Small intestine (tissue), 7 donors: ENCODE results near the gene KRTAP27-1. TPM values are rescaled to one million over a fixed set of nuclear protein-coding genes. Genes with fewer than 3 reads are reported as not detected.

Experiments
- DNase-seq, 2 donors: peaks; one replicate each; pipeline versions ENCODE4 v3.0.0 to v3.0.0-alpha.2; 2013
- FAIRE-seq: peaks from 2 replicates; lab custom pipeline; 2012; peaks lifted over from hg19 to GRCh38; lab: Jason Lieb, UNC
- H3K27ac ChIP-seq, 3 donors: one replicate each; pipeline ENCODE4 v1.5.1; 2013; ENCODE audit warnings: low read length in 2 of 3, mild to moderate bottlenecking in 2 of 3, control low read depth in 1 of 3, inconsistent platforms in 1 of 3, low read depth in 1 of 3, moderate library complexity in 1 of 3
- H3K27me3 ChIP-seq, 3 donors: one replicate each; pipeline ENCODE4 v1.6.1; 2013; ENCODE audit warnings: low read length in 3 of 3, inconsistent platforms in 1 of 3; ENCODE audit not compliant: control insufficient read depth in 3 of 3, insufficient read depth in 3 of 3
- H3K36me3 ChIP-seq, 3 donors: one replicate each; pipeline ENCODE4 v1.6.1; 2013; ENCODE audit warnings: low read length in 3 of 3, inconsistent platforms in 1 of 3, low read depth in 1 of 3, mild to moderate bottlenecking in 1 of 3, moderate library complexity in 1 of 3; ENCODE audit not compliant: control insufficient read depth in 3 of 3, insufficient read depth in 2 of 3
- H3K4me1 ChIP-seq, 3 donors: one replicate each; pipeline ENCODE4 v1.6.1; 2013; ENCODE audit warnings: low read length in 2 of 3, inconsistent platforms in 1 of 3, low read depth in 1 of 3, mild to moderate bottlenecking in 1 of 3, moderate library complexity in 1 of 3; ENCODE audit not compliant: control insufficient read depth in 3 of 3, insufficient read depth in 2 of 3
- H3K4me3 ChIP-seq, 3 donors: one replicate each; pipeline ENCODE4 v1.5.1; 2013; ENCODE audit warnings: low read length in 3 of 3, control low read depth in 1 of 3, inconsistent platforms in 1 of 3, low read depth in 1 of 3, mild to moderate bottlenecking in 1 of 3, moderate library complexity in 1 of 3
- H3K9me3 ChIP-seq, 2 donors: one replicate each; pipeline ENCODE4 v1.6.1; 2013; ENCODE audit warnings: low read depth in 1 of 2, low read length in 1 of 2; ENCODE audit not compliant: control insufficient read depth in 2 of 2, insufficient read depth in 1 of 2
- WGBS, 3 donors: extraction: QIAGEN DNeasy Blood & Tissue Kit; methylation state at CpG; one replicate each; pipeline ENCODE4 v1.1.7; 2013; 5-methylcytosine and 5-hydroxymethylcytosine counted together
- polyA plus RNA-seq, 4 donors: library from polyadenylated mRNA; stranded (reverse) in 3 of 4; unstranded in 1 of 4; fragments of 200-250 nt in 3 of 4; fragments of 120-200 nt in 1 of 4; gene quantifications; one replicate each; pipeline versions ENCODE4 v1.2.1 to v1.2.3, GENCODE V29; 2013
- donor health status: healthy with polysubstance abuse.
- donor health status: control.
- donor health status: control.
- donor health status: Bipolar disorder and iron deficiency.
- donor health status: healthy.

The KRTAP27-1 gene
- polyA plus RNA-seq, 4 donors = not detected

DNA sequence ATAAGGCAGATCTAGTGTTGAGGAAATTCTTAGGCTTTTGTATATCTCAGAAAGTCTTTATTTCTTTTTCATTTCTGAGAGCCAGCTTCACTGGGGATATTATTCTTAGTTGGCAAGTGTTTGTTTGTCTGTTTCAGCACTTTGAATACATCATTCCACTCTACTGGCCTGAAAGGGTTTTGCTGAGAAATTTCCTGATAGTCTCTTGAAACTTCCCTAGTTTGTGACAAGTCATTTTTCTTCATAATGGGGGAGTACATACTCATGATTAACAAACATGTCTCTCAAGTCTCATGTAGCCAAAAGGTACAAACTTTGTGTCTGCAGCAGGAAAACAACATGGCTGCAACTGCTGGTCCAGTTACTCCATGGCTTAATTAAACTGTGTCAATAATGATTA, 11.1 kb downstream of the KRTAP27-1 start:
- Histone ChIP-seq H3K36me3 (no peaks in the 10 kb centered on the region), H3K27me3 (no peaks in the 10 kb centered on the region), H3K9me3 (peaks cover 2 to 3% of the 10 kb centered on the region in 2 donors), H3K4me1 (no peaks in the 10 kb centered on the region), H3K4me3 (no peak overlapping the region), H3K27ac (no peak overlapping the region)
- no peak for DNase-seq
- FAIRE-seq = no peak

DNA sequence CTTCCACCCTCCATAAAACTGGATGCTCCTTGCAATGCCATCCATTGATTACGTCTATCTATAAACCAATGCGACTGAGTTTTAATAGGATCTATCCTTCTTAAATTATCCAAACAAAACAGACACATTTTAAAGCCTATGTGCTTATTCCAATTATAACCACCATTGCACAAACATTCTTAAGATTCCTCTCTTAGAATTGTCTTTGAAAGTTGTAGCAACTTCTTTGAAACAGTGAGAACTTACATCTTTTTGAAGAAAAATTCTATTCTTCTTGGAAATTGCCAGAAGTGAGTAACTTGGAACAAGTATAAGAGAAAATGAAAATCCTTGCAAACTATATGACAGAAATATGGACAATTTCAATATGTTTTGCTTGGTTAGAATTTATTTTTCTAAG, 17.3 kb downstream of the KRTAP27-1 start, which contains the start of gene KRTAP26-1:
Gene KRTAP26-1, minus strand, starts transcription at position 101 of the 400 bp plus-strand sequence. CDS start 280 bp downstream, outside the sequence.
- Histone ChIP-seq H3K27me3 (no peaks in the 10 kb centered on the region), H3K4me3 (no peak within 1 kb of the TSS), H3K9me3 (no peaks in the 10 kb centered on the region), H3K36me3 (no peaks in the 10 kb centered on the region), H3K4me1 (no peaks in the 10 kb centered on the region), H3K27ac (no peak within 1 kb of the TSS)
- FAIRE-seq = no peak
- 78 to 89% (median 84%) methylated on average over 2 of the region's 2 CpGs for WGBS, 3 donors
- DNase-seq = no peak

DNA sequence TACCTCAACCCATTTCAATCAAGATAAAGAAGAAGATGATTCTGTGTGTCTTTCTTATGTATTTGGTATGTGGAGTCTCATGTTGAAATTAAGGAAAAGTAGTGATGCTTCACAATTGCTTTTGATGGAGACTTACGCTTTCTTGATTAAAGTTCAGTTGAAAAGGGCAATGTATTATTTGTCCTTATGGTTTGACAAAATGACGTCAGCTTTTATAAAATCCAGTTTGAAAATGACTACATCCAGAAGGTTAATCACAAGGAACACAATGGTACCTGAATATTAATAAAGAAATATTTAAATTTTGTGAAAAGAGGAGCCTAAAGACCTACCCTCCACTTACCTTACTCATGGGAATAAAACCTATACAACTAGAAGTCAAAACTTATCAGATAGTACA, 21.8 kb downstream of the KRTAP27-1 start:
- 85 to 89% (median 85%) methylated on average over 2 of the region's 2 CpGs for WGBS, 3 donors
- no peak for DNase-seq
- FAIRE-seq = no peak
- Histone ChIP-seq H3K36me3 (no peaks in the 10 kb centered on the region), H3K4me3 (no peak overlapping the region), H3K27me3 (no peaks in the 10 kb centered on the region), H3K4me1 (no peaks in the 10 kb centered on the region), H3K27ac (no peak overlapping the region), H3K9me3 (no peaks in the 10 kb centered on the region)

DNA sequence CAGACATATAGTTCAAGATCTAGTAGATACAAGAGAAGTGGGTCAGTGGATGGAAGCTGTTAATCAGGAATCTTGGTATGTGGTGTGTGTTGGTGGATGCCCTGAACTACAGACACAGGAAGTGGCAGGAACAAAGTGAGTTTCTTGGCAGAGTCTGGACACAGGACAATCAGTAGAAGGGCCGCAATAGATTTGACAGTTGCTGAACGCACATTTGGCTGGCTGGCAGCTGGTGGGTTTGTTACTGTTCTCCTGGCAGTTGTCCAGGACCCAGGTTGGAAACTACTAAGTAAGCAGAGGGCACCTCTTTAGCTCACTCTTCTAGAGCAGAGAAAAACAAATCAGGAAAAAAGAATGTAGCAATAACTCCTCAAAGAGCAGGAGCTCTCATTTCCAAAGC, 30.6 kb downstream of the KRTAP27-1 start:
- DNase-seq (no peak), FAIRE-seq (no peak)
- Histone ChIP-seq H3K9me3 (no peaks in the 10 kb centered on the region), H3K27me3 (no peaks in the 10 kb centered on the region), H3K27ac (no peak overlapping the region), H3K4me3 (no peak overlapping the region), H3K4me1 (no peaks in the 10 kb centered on the region), H3K36me3 (no peaks in the 10 kb centered on the region)
- WGBS, 3 donors = 77 to 88% (median 79%) methylated on average over 2 of the region's 2 CpGs

DNA sequence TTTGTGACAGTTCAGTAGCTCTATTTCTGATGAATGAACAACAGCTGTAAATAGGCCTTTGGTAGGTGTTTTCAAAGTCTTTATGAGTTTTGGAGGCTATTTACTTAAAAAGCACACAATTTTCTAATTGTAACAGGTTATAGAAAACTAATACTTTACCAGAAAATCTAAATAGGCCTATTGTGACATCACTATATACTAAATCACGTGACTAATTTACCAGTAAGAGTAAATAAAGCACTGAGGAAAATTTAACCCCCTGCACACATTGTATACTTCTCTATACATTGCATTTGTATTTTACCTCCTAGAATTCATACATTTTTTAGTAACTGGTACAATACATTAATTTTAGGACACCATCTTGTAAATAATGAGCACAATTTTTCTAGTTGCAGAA, 32.4 kb downstream of the KRTAP27-1 start:
- H3K36me3 ChIP-seq = no peaks in the 10 kb centered on the region

DNA sequence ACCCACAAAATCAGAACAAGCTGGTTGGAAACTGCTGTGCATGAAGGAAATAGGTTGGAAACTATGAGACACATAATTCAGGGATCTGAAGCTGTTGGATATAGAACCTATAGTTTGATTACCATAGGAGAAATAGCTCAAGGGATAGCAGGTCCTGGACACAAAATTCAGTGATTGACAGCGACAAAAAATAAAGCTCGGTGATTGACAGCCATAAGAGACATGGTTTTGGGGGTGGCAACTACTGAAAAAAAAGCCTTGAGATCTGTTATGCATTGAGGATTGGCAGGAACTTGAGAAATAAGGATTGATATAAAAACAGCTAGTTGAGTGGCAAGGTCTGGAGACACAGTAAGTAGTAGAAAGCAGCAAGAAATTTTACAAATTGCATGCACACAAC, 48.3 kb downstream of the KRTAP27-1 start, which contains the start of gene KRTAP25-1:
Gene KRTAP25-1, minus strand, starts transcription at position 300 of the 400 bp plus-strand sequence. Its CDS starts 24 bp downstream, at position 276.
- Histone ChIP-seq H3K27ac (no peak within 1 kb of the TSS), H3K27me3 (no peaks in the 10 kb centered on the region), H3K4me3 (no peak within 1 kb of the TSS), H3K9me3 (peaks cover 0 to 1% of the 10 kb centered on the region in 2 donors), H3K4me1 (no peaks in the 10 kb centered on the region), H3K36me3 (no peaks in the 10 kb centered on the region)
- DNase-seq = no peak
- no peak for FAIRE-seq
- WGBS, 3 donors = 90 to 93% (median 93%) methylated on average over 2 of the region's 2 CpGs

More for the DNA sequence above, 32.4 kb downstream of the KRTAP27-1 start:
- DNase-seq (no peak), FAIRE-seq (no peak)
- Histone ChIP-seq H3K27me3 (no peaks in the 10 kb centered on the region), H3K4me3 (no peak overlapping the region), H3K9me3 (no peaks in the 10 kb centered on the region), H3K4me1 (no peaks in the 10 kb centered on the region), H3K27ac (no peak overlapping the region)
- WGBS, 3 donors = 3 to 27% (median 10%) methylated on average over 1 of the region's 1 CpG

Other genes starting within 250 kb of the KRTAP27-1 start
- not detected for gene CLDN17, start 170.9 kb downstream of the KRTAP27-1 start, polyA plus RNA-seq
- under 1 TPM in 1 of 4 donors, not detected in 3; 0.15 TPM for gene CLDN8, start 121.6 kb downstream of the KRTAP27-1 start, polyA plus RNA-seq
- gene KRTAP24-1, start 54.7 kb downstream of the KRTAP27-1 start, polyA plus RNA-seq = not detected
- gene KRTAP25-1, start 48.2 kb downstream of the KRTAP27-1 start, polyA plus RNA-seq = not detected
- not detected for gene KRTAP26-1, start 17.4 kb downstream of the KRTAP27-1 start, polyA plus RNA-seq
- gene KRTAP23-1, start 10.9 kb upstream of the KRTAP27-1 start, polyA plus RNA-seq = not detected
- gene KRTAP13-2, start 34.6 kb upstream of the KRTAP27-1 start, polyA plus RNA-seq = 1 to 10 TPM in 1 of 4 donors, not detected in 3; 2.0 TPM
- not detected for gene KRTAP13-1, start 58.3 kb upstream of the KRTAP27-1 start, polyA plus RNA-seq
- gene KRTAP13-3, start 88.2 kb upstream of the KRTAP27-1 start, polyA plus RNA-seq = not detected
- gene KRTAP13-4, start 92.5 kb upstream of the KRTAP27-1 start, polyA plus RNA-seq = not detected
- not detected for gene KRTAP15-1, start 102.6 kb upstream of the KRTAP27-1 start, polyA plus RNA-seq
- not detected for gene KRTAP19-1, start 142.7 kb upstream of the KRTAP27-1 start, polyA plus RNA-seq
- gene KRTAP19-2, start 149.7 kb upstream of the KRTAP27-1 start, polyA plus RNA-seq = not detected
- not detected for gene KRTAP19-3, start 154.3 kb upstream of the KRTAP27-1 start, polyA plus RNA-seq
- not detected for gene KRTAP19-4, start 159.5 kb upstream of the KRTAP27-1 start, polyA plus RNA-seq
- not detected for gene KRTAP19-5, start 164.4 kb upstream of the KRTAP27-1 start, polyA plus RNA-seq
- not detected for gene KRTAP19-6, start 204.2 kb upstream of the KRTAP27-1 start, polyA plus RNA-seq
- not detected for gene KRTAP19-7, start 223.6 kb upstream of the KRTAP27-1 start, polyA plus RNA-seq